GM11168 (cell line): Measurements from ENCODE around the gene ORMDL2.

ENCODE experiments used
- in situ Hi-C: fragments of 300-500 bp; cut with MboI; formaldehyde crosslinking; loops from one replicate; pipeline ENCODE4 v1.12.0; 2022; ENCODE audit warnings: low sequenced_read_pairs; ENCODE audit not compliant: unreplicated experiment

ORMDL2 gene, protein sequence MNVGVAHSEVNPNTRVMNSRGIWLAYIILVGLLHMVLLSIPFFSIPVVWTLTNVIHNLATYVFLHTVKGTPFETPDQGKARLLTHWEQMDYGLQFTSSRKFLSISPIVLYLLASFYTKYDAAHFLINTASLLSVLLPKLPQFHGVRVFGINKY

DNA sequence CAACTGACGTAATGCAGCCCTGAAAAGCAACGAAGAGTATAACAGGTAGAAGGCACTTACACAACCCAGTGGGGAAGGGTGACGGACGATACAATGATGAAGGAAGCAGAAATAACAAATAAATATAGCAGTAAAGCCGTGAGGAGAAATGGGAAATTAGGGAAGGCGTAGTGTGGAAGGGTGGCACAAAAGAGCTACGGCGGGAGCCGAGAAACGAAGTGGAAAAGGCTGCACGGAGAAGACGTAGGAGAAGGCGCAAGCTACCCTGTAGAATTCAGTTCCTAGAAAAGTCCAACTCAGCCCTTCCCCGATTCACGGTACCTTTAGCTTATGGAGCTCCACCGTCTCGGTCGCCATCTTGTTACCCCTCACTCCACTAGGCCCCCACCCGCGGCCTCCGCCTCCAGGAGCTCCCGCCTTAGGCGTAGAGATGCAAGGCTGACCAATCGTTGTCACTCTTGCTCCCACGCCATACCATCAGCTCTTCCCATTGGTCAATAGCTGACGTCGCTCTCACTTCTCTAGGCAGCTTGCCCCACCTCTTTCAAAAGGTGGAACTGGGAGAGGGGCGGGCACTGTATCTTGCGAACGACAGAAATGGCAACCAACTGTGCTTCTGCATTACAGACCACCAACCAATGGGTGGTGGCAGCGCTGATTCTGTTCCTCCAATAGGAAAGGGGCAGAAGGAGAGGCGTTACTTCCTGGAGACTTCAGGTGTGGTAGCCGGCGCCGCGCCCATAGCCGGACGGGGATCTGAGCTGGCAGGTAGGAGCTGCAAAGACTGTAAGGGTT, at the start of gene ORMDL2, which contains the start of gene SARNP:
Gene ORMDL2 (plus strand): TSS at position 697 of the 795 bp plus-strand sequence. CDS start 959 bp downstream, outside the sequence.
Gene SARNP (minus strand): TSS at position 380 of the 795 bp plus-strand sequence. CDS start 23 bp downstream, at position 357.
- in situ Hi-C loops: no loop called here

DNA sequence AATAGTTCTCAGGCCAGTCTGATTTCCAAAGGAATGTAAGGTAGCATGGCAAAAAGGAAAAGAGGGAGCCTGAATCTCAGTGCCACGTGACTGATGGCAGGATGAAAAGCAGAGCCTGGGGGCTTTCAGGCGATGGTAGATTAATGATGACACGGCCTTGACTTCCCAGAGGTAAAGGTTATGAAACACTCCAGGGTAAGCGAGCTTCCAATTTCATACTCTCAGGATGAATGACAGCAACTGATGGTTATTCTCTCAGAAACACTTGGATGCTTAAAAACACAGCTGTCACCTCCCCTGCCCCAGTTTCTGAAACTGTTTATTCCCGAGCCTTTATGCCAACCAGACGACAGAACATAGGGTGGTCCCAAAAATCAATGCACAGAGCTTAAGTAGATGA, 46.1 kb upstream of the ORMDL2 start:
- in situ Hi-C loops: no loop called here

DNA sequence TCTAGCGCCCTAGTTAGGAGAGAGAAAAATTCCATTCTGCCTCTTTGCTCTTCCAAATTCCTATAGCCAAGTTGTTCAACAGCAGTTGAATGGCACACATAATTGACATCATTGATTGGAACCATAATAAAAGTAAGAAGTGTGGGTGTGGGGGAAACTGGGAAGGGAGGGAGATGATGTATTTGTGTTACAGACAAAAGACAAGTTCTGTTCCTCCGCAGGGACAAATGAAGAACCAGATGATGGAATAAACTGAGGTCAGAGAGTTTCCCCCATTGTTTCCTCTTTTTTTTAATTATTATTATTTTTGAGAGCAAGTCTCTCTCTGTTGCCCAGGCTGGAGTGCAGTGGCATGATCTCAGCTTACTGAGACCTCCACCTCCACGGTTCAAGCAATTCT, 40.0 kb upstream of the ORMDL2 start:
- in situ Hi-C loops: no loop called here

DNA sequence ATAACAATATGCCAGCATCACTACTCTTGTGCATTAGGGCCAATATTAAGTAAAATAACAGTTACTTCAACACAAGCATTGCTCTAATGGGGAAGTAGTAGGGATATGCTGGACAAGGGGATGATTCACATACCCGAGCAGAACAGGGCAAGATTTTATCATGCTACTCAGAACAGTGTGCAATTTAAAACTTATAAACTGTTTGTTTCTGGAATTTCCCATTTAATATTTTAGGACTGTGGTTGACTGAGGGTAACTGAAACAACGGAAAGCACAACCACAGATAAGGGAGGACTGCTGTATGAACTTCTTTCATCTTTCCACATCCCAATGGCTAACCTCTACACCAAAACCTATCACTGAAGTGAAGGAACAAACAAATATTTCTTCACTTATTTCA, 37.2 kb upstream of the ORMDL2 start:
- in situ Hi-C loops: no loop called here

DNA sequence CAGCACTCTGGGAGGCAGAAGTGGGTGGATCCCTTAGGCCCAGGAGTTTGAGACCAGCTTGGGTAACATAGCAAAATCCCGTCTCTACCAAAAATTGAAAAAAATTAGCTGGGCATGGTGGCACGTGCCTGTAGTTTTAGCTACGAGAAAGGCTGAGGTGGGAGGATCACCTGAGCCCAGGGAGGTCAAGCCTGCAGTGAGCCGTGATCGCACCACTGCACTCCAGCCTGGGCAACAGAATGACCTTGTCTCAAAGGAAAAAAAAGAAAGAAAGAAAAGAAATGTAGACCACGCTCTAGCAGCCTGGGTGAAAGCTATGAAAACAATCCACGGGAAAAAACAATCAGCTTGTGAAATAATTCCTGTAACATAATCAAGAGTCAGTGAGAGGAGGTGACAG, 29.3 kb upstream of the ORMDL2 start:
- in situ Hi-C loops: no loop called here

DNA sequence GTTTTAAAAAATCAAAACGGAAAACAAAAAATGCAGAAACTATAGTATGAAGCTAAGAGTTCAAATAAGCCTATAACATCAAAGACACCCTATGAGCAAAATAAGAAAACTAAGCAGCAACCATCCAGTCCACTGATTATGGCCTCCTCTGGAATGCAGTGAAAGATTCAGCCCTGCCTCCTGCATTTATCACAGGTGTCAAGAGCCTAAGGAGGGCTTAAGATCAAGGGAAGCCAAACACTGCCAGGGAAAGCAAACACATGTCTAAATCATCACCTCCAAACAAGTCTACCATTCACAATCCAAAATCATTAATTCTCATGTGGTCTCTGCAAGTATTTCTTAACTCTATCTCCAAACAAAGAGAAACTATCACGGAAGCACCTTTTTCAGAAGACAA, 28.7 kb upstream of the ORMDL2 start:
- in situ Hi-C loops: no loop called here

DNA sequence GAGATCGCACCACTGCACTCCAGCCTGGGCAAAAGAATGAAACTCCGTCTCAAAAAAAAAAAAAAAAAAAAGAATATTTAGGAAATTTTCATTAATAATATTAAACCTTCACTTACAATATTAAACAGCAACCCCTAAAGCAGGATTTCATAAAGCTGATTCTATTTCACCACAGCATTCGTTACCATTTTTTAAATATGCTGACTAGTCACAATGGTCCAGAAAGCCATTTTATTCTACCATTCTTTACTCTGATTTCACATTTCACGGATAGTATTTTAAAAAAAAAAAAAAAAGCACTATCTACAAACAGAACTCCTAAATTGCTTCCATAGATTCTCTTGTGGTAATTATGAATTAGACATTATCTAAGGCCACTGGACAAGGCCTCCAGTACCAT, 27.9 kb upstream of the ORMDL2 start:
- in situ Hi-C loops: no loop called here

DNA sequence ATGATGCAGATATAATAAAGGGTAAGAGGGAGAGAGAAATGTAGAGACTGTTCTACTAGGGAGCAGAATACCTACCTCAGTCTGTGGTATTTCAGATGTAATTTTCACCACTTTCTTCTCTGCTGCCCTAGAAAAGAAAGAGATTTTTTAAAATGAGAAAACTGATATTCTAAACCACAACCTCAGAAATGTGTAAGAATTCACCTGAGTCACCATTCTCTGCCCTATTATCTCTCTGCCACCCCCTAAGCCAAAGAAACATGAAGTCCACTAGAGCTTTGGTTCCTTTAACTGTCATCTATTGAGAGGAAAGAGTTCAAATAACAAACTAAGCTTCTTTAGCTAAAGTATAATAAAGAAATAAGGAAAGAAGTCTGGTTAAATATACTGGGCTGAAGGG, 21.9 kb upstream of the ORMDL2 start:
- in situ Hi-C loops: no loop called here

DNA sequence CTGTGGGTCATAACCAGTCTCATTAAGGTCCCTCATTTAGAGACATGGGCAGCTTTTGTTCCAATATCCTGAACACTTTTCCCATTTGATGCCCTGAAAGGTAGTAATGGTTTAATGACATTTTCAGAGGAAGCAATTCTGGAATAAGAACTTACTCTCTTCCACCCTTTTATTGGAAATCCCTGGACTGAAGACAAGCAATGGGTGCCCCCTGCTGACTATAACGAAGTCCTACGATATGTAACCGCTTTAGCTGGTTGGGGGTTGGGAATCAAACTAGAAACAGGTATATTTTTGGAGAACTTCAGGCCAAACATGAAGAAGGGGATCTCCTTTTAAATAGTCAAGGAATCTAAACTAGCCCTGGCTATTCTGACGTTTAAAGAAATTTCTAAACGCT, 20.8 kb upstream of the ORMDL2 start:
- in situ Hi-C loops: no loop called here

DNA sequence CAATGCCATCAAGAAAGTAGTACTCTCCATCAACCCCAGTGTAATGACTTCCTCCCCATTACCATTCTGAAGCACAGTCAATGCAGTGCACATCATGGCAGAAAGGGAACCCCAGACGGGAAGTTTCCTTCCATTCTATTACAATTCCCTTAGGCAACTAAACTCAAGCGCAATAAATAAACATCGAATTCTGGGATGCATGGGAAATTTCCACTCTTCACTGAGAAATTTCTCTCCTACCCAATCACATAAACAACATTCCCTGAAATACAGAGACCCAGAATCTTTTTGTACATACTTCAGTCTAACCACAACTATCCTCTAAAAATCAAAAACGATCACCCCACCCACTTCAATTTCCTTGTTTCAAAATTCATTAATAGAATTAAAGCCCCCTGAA, 20.3 kb upstream of the ORMDL2 start:
- in situ Hi-C loops: no loop called here

DNA sequence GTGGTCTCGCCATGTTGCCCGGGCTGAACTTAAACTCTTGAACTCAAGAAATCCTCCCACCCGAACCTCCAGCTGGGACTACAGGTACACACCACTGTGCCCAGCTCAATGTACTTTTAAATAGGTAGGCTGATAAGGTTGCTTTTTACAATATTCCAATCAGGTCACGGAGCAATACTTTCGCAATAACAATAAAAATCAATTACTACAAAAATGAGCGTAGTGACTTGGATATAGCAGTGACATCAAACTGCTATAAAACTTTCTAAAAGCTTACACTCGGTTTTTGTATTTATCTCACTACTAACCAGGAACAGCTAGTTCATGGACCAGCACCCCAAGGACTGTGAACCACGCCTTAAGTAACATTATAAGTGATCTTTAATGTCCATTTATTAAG, 10.9 kb upstream of the ORMDL2 start:
- in situ Hi-C loops: no loop called here

DNA sequence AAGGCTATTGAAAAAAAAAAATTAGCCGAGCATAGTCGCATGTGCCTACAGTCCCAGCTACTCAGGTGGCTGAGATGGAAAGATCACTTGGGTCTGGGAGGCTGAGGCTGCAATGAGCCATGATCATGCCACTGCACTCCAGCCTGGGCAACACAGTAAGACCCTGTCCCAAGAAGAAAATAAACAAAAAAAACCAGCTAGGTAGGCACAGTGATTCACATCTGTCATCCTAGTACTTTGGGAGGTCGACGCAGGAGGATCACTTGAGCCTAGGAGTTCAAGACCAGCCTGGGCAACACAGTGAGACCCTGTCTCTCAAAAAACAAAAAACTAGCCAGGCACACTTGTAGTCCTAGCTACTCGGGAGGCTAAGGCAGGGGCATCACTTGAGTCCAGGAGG, 8.6 kb upstream of the ORMDL2 start:
- in situ Hi-C loops: no loop called here

DNA sequence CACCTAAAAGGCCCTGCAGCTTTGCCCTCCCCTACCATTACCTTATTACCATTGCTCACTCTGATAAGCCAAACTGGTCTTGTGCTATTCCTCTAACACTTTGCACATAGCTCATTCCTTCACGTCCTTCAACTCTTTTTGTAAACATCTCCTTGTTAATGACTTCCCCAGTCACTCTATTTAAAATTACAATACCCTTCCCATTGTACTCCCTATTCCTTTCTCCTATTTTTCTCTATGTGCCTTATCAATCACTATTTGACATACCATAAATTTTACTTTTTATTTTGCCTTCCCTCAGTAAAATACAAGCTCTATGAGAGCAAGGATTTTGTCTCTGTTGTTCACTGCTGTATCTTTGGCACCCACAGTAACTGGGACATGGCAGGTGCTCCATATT, 5.8 kb upstream of the ORMDL2 start:
- in situ Hi-C loops: no loop called here

DNA sequence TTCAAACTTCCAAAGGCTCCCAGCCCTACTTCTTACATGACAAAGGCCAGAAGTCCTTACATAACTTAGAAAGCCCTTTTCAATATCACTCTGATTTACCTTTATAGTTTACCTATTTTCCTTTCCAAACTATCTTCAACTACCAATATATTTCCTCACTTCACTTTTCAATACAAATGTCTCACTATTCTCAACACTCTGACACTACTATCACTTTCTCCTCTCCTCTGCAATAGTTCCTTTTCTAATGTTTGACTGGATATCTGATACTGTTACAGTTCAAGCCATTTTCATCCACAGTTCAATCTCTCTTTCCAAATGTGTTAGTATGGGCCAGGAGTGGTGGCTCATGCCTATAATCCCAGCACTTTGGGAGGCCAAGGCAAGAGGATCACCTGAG, 3.6 kb upstream of the ORMDL2 start:
- in situ Hi-C loops: no loop called here

DNA sequence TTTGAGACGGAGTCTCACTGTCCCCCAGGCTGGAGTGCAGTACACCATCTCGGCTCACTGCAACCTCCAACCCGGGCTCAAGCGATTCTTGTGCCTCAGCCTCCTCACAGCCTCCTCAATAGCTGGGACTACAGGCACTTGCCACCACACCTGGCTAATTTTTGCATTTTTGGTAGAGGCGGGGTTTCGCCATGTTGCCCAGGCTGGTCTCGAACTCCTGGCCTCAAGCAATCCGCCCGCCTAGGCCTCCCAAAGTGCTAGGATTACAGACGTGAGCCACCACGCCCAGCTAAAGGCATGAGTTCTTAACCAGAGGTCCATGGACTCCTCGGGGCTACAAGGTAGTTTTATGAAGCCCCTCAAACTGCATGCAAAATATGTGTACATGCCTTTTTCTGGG, 2.4 kb upstream of the ORMDL2 start:
- in situ Hi-C loops: no loop called here

DNA sequence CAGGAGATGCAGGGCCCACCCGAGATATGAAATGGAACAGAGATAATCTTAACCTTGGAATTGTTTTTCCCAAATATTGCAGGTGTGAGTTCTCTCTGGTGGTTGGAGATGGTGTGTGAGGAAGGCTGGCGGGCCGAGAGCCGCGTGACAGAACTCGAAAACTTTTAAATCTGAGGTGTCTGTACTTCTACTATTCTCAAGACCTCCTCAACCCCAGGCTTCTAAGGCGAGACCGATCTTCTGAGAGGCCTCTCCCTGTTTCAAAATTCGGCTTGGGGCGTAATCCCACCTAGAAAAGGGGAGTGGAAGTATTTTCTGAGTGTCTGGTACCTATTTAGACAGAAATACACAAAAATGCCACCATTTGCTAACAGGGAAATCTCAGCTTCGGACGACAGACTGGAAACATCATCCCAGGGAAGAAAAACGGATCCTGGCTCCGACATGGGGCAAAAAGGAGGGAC, 928 bp upstream of the ORMDL2 start:
- in situ Hi-C loops: no loop called here

DNA sequence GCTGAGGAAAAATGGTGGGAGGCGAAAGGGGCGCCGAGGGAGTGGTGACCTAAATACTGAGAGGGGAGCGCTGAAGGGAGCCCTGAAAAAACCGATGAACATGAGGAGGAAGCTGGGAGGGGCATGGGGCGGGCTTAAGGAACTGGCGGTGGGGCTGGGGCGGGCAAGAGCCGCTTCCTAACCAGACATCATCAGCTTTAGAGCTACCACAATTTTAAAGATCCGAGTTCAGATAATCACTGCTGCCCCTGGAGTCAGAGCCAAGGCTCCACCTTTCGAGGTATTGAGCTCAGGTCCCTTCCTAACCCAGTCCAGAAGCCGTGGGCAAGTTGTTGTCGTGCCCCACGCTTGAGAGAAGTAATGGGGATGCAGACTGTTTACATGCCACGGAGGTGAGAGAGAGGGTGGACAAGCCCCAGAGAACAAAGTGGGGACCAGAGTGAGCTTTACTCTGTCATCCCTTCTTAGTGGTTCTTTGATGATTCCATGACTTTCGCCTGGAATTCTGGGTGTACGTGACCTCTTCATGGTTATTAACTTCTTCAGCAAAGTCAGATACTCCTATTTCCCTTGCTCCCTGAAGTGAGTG, 393 bp downstream of the ORMDL2 start:
- in situ Hi-C loops: no loop called here

DNA sequence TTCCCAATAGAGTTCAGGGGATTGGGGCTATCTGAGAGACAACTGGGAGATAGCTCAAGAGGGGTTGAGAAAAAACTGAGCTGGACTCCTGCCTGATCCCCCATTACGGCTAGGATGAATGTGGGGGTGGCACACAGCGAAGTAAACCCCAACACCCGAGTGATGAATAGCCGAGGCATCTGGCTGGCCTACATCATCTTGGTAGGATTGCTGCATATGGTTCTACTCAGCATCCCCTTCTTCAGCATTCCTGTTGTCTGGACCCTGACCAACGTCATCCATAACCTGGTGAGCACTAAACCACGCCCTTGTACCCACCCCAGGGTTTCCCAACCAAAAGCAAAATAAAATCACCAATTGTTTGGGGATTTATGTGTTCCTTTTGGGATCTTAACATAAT, 1.0 kb downstream of the ORMDL2 start:
- in situ Hi-C loops: no loop called here

DNA sequence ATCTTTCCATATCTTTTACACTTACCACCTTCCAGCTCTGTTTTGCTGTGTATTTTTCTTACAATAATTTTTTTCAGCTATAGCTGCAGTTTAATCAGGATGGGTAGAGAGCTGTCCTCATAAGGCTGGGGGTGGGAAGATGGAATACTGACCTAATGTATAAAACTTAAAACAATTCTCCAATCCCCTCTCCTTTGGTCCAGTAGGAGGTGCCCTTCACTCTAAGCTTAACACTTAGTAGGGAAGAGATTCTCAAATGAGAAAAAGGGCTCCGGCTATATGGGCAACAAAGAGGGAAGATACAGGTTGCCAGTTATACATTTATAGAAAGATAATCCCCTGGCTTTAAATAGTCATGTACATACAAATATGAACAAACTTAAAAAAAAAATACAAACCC, 2.8 kb downstream of the ORMDL2 start:
- in situ Hi-C loops: no loop called here

DNA sequence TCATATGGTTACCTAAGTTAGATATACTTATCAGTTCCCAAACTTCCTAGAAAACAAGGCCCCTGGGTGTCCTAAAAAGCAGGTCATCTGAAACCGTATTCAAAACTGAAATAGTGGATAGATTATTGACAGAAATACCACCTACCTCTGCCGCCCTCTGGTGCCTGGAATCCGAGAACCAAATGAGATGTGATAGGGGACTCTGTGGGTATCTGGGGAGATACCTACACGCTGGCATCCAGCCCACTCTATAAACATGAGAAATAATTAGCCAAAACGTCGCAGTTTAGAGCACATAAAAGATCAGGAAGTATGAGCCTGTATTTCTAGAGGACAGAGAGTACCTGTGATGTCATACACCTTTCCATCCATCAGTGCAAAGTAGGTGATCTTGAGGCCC, 4.4 kb downstream of the ORMDL2 start:
- in situ Hi-C loops: no loop called here

DNA sequence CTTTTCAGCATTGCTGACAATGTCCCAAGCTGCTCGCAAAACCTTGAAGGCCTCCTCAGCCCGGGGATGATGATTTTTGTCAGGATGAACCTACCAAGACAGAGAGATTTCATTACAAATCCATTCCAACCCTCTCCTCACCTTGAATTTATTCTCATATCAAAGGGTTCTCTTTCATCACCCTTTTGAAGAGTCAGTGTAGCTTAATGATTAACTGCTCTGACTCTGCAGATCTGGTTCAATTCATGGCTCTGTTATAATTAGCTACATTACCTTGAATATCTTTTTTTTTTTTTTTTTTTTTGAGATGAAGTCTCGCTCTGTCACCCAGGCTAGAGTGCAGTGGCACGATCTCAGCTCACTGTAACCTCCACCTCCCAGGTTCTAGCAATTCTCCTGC, 5.6 kb downstream of the ORMDL2 start:
- in situ Hi-C loops: no loop called here

DNA sequence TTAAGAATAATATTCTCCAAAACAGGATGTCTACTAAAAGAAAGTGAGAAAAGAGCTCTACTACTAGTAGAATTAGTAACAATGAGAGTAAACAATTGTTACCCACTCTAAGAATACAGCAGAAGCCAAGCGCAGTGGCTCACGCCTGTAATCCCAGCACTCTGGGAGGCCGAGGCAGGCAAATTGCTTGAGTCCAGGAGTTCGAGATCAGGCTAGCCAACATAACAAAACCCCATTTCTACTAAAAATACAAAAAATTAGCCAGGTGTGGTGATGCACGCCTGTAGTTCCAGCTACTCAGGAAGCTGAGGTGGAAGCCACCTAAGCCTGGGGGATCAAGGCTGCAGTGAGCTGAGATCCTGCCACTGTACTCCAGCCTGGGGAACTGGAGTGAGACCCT, 6.9 kb downstream of the ORMDL2 start:
- in situ Hi-C loops: no loop called here
